ENCODE results near the gene MOCS2.
"Not testable (repeated sequence)": the region's sequence is repeated elsewhere in the genome, so short reads cannot be mapped to it uniquely, and the experiment has no call there.

MOCS2 gene, protein sequence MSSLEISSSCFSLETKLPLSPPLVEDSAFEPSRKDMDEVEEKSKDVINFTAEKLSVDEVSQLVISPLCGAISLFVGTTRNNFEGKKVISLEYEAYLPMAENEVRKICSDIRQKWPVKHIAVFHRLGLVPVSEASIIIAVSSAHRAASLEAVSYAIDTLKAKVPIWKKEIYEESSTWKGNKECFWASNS

DNA sequence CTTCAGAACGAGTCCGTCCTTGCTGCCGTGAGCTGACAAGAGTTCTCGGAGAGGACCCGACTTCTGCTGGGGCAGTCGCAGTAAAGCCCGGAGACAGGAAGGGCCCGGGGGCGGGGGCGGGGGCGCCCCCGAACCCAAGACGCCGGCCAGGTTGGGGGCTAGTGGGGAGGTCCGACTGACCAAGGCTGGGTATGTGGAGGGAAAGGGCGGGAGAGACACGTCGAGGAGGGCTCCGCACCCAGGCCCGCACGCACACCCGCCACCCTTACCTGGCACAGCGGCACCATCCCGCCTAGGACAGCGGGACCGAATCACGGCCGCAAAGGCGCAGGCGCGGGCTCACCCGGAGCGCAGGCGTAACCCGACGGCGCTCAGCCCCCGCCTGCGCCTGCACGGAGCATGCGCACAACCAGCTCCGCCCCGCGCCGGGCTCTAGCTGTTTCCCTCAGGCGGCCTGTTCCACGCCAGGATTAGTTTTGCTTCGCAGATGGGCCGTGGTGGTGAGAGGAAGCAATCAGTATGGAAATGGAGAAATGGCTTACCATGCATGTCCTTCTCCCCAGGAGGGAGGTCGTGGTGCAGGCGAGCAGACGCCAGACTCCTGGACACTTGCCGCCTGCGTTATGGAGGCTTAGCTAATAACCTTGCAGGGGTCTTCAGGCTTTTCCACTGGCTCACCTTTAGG lies at the start of gene MOCS2:
TSS of gene MOCS2 (minus strand) at position 315 of the 685 bp plus-strand sequence. CDS start 2,583 bp downstream, outside the sequence.
- peak; percentile 79 for DNase-seq (ENCODE audit: low read depth)

- no peak for DNase-seq (ENCODE audit: low read depth)
Observed at GRCh38 chr5:53151713-53152458, 42.3 kb upstream of the MOCS2 start.

- no peak for DNase-seq (ENCODE audit: low read depth)
Observed at GRCh38 chr5:53133020-53133419, 23.5 kb upstream of the MOCS2 start.

DNA sequence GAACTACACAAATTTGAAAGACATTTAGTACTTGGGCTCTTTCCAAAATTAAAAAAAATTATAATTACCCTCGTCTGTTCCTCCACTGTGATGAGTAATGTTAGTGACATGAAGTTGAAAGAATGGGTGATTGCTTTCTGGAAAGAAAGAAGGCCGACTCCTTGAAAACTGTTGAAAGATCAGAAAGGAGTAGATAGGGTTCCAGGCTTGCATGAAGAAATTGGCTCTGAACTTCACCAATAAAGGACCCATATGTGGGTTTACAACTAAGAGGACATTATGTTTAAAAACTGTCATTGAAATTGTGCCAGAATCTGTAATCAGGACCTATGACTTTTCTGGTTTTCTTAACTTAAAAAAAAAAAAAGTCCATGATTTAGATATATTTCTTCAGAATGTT lies 20.7 kb upstream of the MOCS2 start:
- no peak for DNase-seq (ENCODE audit: low read depth)

DNA sequence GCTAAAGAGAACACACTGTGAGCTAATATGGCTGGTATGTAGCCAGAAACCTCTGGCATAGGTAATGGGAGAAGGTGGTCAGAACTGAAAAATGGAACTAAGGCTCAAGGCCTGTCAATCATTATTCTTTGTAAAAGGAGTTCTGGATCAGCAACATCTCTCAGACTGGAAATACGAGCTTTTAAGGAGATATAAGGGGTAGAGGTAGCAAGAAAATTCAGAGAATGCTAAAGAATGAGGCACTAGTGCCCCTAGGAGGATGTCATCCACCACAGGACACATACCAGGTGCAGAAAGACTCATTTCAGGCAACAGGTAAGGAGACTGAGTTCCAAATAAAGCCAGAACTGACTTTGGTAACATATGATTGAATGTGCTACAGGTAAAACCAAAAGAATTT lies 18.9 kb upstream of the MOCS2 start:
- DNase-seq (ENCODE audit: low read depth) = no peak

DNA sequence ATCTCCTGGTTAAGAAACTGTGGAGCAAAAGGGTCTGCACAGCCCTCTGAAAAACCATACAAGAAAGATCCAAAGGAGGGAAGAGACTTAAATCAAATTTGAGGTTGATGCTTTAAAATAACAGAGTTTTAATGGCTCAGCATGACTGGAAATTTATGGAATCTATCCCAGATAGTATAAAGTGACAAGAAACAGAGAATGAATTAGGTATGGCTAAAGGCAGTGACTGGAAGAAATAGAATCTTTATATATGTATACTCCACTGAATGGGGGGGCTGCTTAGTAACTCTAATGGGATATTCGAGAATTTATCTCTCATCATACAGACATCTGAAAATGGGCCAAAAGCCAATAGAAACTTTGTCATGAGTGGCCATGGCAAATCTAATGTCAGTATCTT lies 17.6 kb upstream of the MOCS2 start:
- no peak for DNase-seq (ENCODE audit: low read depth)

DNA sequence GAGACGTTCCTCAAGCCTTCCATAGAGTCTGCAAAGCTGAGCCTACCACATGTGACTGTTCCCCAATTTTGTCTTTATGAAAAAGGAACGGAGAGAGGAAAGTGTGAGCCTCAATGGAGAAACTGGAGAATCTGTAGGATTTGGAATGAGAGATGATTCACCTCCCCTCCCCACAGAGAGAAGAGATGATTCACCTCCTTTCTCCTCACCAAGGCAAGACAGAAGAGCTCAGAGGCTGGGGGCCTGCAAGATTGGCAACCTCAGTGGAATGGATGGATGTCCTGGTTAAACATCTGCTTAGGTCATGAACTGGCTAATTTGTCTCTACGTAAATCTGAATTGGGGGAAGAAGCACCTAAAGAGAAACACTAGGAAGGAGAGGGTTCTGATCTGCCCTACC lies 17.0 kb upstream of the MOCS2 start:
- no peak for DNase-seq (ENCODE audit: low read depth)

DNA sequence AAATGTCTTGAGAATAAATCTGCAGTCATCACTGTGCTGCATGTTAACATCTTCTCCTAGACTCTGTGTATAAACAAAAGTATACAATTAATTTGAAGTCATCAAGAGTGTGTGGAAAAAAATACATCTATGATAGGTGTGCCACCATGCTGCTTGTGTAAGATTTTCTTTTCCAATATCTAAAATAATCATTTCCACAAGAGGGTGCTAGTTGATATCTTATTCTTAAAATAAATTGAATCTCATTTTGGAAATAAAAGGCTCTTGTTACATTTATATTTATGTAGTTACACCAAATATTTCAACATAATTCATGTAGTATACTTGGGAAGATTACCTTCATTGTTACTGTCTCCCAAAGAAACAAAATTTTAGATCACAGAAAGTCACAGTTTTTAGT lies 14.1 kb upstream of the MOCS2 start:
- no peak for DNase-seq (ENCODE audit: low read depth)

DNA sequence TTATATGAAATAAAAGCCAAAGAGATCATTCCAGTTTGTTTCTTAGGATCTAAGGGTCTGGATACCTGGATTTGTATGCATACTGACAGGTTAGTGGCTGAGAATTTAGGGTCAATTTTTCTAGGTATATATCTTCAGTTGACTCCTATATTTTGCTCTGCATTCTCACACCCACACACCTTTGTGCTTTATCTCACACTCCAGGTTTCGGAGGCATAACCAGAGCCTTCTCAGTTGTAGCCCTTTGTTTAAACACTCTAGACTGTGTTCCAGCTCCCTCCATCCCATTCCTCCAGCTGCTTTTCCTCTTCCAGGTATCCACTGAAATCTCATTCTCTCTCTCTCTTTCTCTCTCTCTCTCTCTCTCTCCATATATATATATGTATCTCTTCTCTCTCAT lies 10.6 kb upstream of the MOCS2 start:
- no peak for DNase-seq (ENCODE audit: low read depth)

GRCh38 chr5:53118879-53119278 lies 9.3 kb upstream of the MOCS2 start:
- no peak for DNase-seq (ENCODE audit: low read depth)

DNA sequence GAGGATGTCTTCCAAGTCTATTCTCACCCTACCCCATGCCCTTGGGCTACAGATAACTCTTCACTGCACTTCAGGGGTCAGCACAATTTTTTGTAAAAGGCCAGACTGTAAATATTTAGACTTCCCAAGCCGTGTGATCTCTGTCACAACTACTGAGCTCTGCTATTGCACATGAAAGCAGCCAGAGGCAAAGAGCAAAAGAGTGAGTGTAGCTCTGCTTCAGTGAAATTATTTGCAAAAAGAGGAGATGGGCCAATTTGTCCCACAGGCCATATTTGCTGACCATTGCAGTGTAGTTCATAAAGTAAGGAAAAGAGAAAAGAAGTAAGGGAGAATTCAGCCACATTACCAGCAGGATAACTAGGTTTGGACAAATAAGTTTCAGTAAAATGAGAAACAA lies 7.0 kb upstream of the MOCS2 start:
- DNase-seq (ENCODE audit: low read depth) = no peak

DNA sequence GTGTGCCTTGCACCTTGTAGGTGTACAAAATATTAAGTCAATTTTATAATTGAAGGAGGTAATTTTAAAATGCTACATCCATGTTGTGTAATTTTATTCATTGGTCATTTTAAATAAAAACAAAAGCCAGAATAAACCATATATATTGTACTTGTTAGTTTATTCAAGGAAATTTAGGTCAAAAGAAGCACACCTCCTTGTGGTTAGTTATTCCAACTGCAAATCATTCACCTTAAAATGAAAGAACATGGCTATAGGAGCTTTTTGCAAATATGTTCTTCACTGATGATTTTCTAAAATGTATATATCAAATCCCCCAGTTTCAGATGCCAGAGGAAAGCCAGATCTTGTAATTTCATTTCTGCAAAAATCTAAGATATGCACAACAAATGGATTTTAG lies 5.4 kb upstream of the MOCS2 start:
- no peak for DNase-seq (ENCODE audit: low read depth)

DNA sequence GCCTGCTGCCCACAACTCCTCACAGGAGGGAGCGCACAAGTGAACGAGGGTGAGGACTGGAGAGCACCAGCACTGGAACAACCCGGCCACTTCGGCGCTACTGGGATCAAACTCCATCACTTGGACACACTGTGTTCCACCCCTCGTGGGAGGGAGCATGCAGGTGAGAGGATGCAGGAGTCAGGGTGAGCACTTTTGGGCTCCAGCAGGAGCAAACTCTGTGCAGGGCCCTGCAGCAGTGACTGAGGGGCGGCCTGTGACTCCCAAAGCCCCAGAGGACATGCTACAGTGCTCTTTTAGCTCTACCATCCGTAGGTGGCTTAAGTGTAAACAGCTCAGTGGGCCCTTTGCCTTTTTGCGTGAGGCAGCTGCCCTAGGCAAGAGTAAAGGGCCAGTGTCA lies 4.4 kb upstream of the MOCS2 start:
- DNase-seq (ENCODE audit: low read depth) = no peak

DNA sequence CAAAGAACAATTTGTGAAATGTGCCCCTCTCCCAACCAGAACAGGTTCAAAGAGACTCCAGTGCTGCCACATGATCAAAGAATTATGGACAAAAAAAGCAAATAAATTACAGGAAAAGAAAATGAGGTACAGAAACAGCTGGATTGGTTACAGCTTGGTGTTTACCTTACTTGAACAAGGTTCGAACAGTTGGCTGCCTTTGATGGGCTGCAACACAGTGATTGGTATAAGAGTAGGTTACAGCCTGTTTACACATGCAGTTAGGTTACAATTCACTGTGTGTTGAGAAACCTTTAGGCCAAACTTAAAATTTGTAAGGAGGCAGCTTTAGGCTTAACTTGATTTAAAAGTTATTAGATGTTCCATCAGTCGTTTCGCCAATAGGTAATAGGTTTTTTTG lies 3.4 kb upstream of the MOCS2 start:
- no peak for DNase-seq (ENCODE audit: low read depth)

DNA sequence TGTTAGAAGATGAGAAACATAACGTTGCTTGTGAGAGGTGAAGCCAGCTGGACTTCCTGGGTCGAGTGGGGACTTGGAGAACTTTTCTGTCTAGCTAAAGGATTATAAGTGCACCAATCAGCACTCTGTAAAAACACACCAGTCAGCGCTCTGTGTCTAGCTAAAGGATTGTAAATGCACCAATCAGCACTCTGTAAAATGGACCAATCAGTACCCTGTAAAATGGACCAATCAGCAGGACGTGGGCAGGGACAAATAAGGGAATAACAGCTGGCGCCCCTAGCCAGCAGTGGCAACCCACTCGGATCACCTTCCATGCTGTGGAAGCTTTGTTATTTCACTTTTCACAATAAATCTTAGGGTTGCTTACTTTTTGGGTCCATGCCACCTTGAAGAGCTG lies 2.8 kb upstream of the MOCS2 start:
- not testable (repeated sequence) for DNase-seq (ENCODE audit: low read depth)

- no peak for DNase-seq (ENCODE audit: low read depth)
Observed at GRCh38 chr5:53111139-53111538, 1.6 kb upstream of the MOCS2 start.

DNA sequence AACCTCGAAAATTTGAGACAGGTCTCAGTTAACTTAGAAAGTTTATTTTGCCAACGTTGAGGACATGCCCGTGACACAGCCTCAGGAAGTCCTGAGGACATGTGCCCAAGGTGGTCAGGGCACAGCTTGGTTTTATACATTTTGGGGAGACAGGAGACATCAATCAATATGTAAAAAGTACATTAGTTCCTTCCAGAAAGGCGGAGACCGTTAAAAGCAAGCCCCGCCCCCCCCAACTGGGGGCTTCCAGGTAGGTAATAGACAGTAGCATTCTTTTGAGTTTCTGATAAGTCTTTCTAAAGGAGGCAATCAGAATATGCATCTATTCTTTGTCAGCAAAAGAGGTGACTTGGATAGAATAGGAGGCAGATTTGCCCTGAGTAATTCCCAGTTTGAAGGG lies 599 bp upstream of the MOCS2 start:
- DNase-seq (ENCODE audit: low read depth) = no peak

- no peak for DNase-seq (ENCODE audit: low read depth)
Observed at GRCh38 chr5:53109056-53109442, 508 bp downstream of the MOCS2 start.

GRCh38 chr5:53105611-53106300 lies 3.8 kb downstream of the MOCS2 start:
- DNase-seq (ENCODE audit: low read depth) = no peak

GRCh38 chr5:53100606-53101005 lies 9.0 kb downstream of the MOCS2 start:
- no peak for DNase-seq (ENCODE audit: low read depth)

DNA sequence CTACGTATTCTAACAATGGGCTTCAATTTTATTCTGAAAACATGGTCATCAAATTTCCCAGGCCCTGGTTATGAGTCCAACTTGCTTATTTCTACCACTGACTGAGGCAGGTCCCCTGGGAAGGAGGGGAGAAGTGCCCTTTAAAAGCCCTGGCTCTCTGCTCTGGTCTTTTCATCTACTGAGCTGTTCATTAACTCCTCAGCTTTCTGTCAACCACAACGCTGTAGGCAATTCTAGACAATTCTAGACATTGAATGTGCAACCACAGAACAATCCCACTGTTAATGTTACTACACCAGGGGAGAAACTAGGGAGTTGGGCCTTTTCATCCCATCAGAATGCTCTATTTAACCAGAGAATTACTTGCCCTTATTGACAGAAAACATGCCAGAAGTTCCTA lies 10.0 kb downstream of the MOCS2 start:
- no peak for DNase-seq (ENCODE audit: low read depth)

- peak; percentile 26 for DNase-seq (ENCODE audit: low read depth)
Observed at GRCh38 chr5:53095931-53096525, 13.5 kb downstream of the MOCS2 start.
